Endothelial cell of umbilical vein (primary cell): ENCODE measurements around the gene TTC31. TPM values are rescaled to one million over a fixed set of nuclear protein-coding genes. Genes with fewer than 3 reads are reported as not detected.

ENCODE experiments used
- BruUV-seq: library from RNA; stranded (reverse); fragments of 400-500 nt; replicated peaks from 2 replicates; lab custom pipeline; 2021; lab: Mats Ljungman, UMichigan
- CTCF ChIA-PET: fragments of 300-600, 350-600 bp; sonication (Branson Sonifier 250); formaldehyde crosslinking; loops from one replicate; lab custom pipeline; 2021; ENCODE audit warnings: antibody characterized with exemption, inconsistent platforms; lab: Charles Lee
- POLR2A ChIA-PET: fragments of 300-600, 350-600 bp; sonication (Branson Sonifier 250); formaldehyde crosslinking; loops from one replicate; lab custom pipeline; 2021; ENCODE audit warnings: antibody characterized with exemption, inconsistent platforms; lab: Charles Lee
- DNase-seq: peaks from one replicate; pipeline ENCODE4 v3.0.0-alpha.2; 2011; ENCODE audit warnings: low read depth, low spot score
- FAIRE-seq: peaks from 2 replicates; lab custom pipeline; 2011; peaks lifted over from hg19 to GRCh38; lab: Jason Lieb, UNC
- H2AFZ ChIP-seq: 2 replicates; pipeline ENCODE4 v1.6.0; 2012; ENCODE audit warnings: low read depth, low read length, control low read depth, inconsistent platforms
- H3K27ac ChIP-seq: 2 replicates; pipeline ENCODE4 v1.5.1; 2011; ENCODE audit warnings: low read depth, mild to moderate bottlenecking, control low read depth, low read length, moderate library complexity; ENCODE audit not compliant: insufficient read depth
- H3K27me3 ChIP-seq, 2 experiments: 2 replicates each; pipeline versions ENCODE4 v1.6.0 to v1.6.1; 2011; ENCODE audit warnings: low read length in 2 of 2, mixed read lengths in 1 of 2; ENCODE audit not compliant: control insufficient read depth in 2 of 2, insufficient read depth in 2 of 2
- H3K36me3 ChIP-seq, 2 experiments: 2 replicates in 1 of 2; 3 replicates in 1 of 2; pipeline ENCODE4 v1.5.1; 2011; ENCODE audit warnings: low read length in 2 of 2, mild to moderate bottlenecking in 1 of 2, moderate library complexity in 1 of 2; ENCODE audit not compliant: control insufficient read depth in 2 of 2, insufficient read depth in 2 of 2; ENCODE audit errors: extremely low read depth in 1 of 2
- H3K4me1 ChIP-seq: 3 replicates; pipeline ENCODE4 v1.5.1; 2011; ENCODE audit warnings: mild to moderate bottlenecking, low read length; ENCODE audit not compliant: control insufficient read depth, insufficient read depth; ENCODE audit errors: extremely low read depth
- H3K4me2 ChIP-seq: 2 replicates; pipeline ENCODE4 v1.6.1; 2011; ENCODE audit warnings: low read length, control low read depth, mixed read lengths; ENCODE audit not compliant: insufficient read depth
- H3K4me3 ChIP-seq, 3 experiments: fragments of 200-600 bp in 1 of 3; sonication (generic), shearing (Covaris generic) in 1 of 3; replicated peaks in 1 of 3; 2 replicates each; pipeline ENCODE4 v1.5.1; 2011 to 2016; ENCODE audit warnings: control low read depth in 3 of 3, low read length in 3 of 3, mild to moderate bottlenecking in 2 of 3, inconsistent platforms in 1 of 3, low read depth in 1 of 3, moderate library complexity in 1 of 3; ENCODE audit not compliant: insufficient read depth in 1 of 3
- H3K79me2 ChIP-seq: 2 replicates; pipeline ENCODE4 v1.6.0; 2012; ENCODE audit warnings: low read length, inconsistent platforms; ENCODE audit not compliant: control insufficient read depth, insufficient read depth
- H3K9ac ChIP-seq: replicated peaks from 2 replicates; pipeline ENCODE3; 2011; ENCODE audit warnings: low read length, control low read depth; ENCODE audit not compliant: insufficient read depth; ENCODE audit errors: extremely low read depth
- H3K9me1 ChIP-seq: replicated peaks from 3 replicates; pipeline ENCODE4 v1.6.0; 2011; ENCODE audit warnings: mild to moderate bottlenecking, low read length; ENCODE audit not compliant: control insufficient read depth, insufficient read depth; ENCODE audit errors: extremely low read depth
- H3K9me3 ChIP-seq: replicated peaks from 2 replicates; pipeline ENCODE4 v1.5.1; 2012; ENCODE audit warnings: low read length, inconsistent platforms; ENCODE audit not compliant: control insufficient read depth, insufficient read depth
- H4K20me1 ChIP-seq: replicated peaks from 2 replicates; pipeline ENCODE3; 2011; ENCODE audit warnings: mild to moderate bottlenecking, low read length; ENCODE audit not compliant: control insufficient read depth, insufficient read depth; ENCODE audit errors: extremely low read depth
- EZH2 ChIP-seq: IDR thresholded peaks from 2 replicates; pipeline ENCODE4 v1.6.1; 2012; ENCODE audit warnings: borderline replicate concordance, low read depth, mild to moderate bottlenecking, moderate library complexity, low read length, inconsistent platforms; ENCODE audit not compliant: severe bottlenecking
- FOS ChIP-seq: IDR thresholded peaks from 2 replicates; pipeline ENCODE4 v1.6.1; 2011; ENCODE audit warnings: mild to moderate bottlenecking, low read length, moderate library complexity, borderline replicate concordance; ENCODE audit not compliant: insufficient read depth
- GATA2 ChIP-seq: IDR thresholded peaks from 2 replicates; pipeline ENCODE4 v1.7.0; 2011; ENCODE audit warnings: low read depth, mild to moderate bottlenecking, moderate library complexity, mixed read lengths, low read length; ENCODE audit not compliant: insufficient read length, insufficient read depth
- JUN ChIP-seq: IDR thresholded peaks from 2 replicates; pipeline ENCODE4 v1.6.1; 2011; ENCODE audit warnings: borderline replicate concordance, low read depth; ENCODE audit not compliant: insufficient read length, insufficient read depth
- MYC ChIP-seq: IDR thresholded peaks from one replicate; pipeline ENCODE4 v1.6.1; 2011; ENCODE audit warnings: mild to moderate bottlenecking, low read depth, low read length
- POLR2A ChIP-seq: IDR thresholded peaks from 2 replicates; pipeline ENCODE4 v1.6.1; 2012; ENCODE audit warnings: low read depth, mild to moderate bottlenecking, control low read depth, low read length
- POLR2AphosphoS5 ChIP-seq: IDR thresholded peaks from 2 replicates; pipeline ENCODE4 v1.6.1; 2012; ENCODE audit warnings: low read depth, mild to moderate bottlenecking, control low read depth, low read length, moderate library complexity; ENCODE audit not compliant: insufficient read depth
- dilution Hi-C: fragments of 300-500 bp; cut with MboI; formaldehyde crosslinking; loops from one replicate; pipeline ENCODE4 v1.15.0; 2019; ENCODE audit warnings: low sequenced_read_pairs; ENCODE audit not compliant: extremely low pct_ligation_motif_present
- intact Hi-C: fragments of 100-400 bp; cut with micrococcal nuclease; formaldehyde crosslinking; loops from one replicate; pipeline ENCODE4 v1.10.0; 2022
- polyA plus RNA-seq, 4 experiments: library from polyadenylated mRNA; depleted of rRNA in 3 of 4; stranded (reverse) in 3 of 4; unstranded in 1 of 4; fragments of >200 nt; gene quantifications; 2 replicates each; pipeline versions ENCODE4 v1.2.1 to v1.2.3, GENCODE V29; 2011 to 2012; ENCODE audit warnings: missing spikeins in 1 of 4
- total RNA-seq: library from RNA; stranded (reverse); gene quantifications from 2 replicates; pipeline ENCODE4 v1.2.3, GENCODE V29; 2021
- TF ChIP-seq, protein P1 (sequence below), 2 donors: IDR thresholded peaks; 1 replicate in 1 of 2; 2 replicates in 1 of 2; pipeline ENCODE4 v1.5.1; 2011; ENCODE audit warnings: low read length in 2 of 2, mild to moderate bottlenecking in 2 of 2, moderate library complexity in 2 of 2, control low read depth in 1 of 2, inconsistent platforms in 1 of 2, low read depth in 1 of 2; ENCODE audit not compliant: insufficient read depth in 1 of 2; ENCODE audit errors: extremely low read depth in 1 of 2
- TF ChIP-seq, protein P2 (sequence below): IDR thresholded peaks from 2 replicates; pipeline ENCODE4 v1.6.1; 2011; ENCODE audit not compliant: insufficient read depth, insufficient read length

The TTC31 gene
- total and polyA plus RNA-seq, 2 donors (not counting 3 experiments of a cell fraction or from before 2014, with no cell fraction given): 20.1 to 24.1 TPM

DNA sequence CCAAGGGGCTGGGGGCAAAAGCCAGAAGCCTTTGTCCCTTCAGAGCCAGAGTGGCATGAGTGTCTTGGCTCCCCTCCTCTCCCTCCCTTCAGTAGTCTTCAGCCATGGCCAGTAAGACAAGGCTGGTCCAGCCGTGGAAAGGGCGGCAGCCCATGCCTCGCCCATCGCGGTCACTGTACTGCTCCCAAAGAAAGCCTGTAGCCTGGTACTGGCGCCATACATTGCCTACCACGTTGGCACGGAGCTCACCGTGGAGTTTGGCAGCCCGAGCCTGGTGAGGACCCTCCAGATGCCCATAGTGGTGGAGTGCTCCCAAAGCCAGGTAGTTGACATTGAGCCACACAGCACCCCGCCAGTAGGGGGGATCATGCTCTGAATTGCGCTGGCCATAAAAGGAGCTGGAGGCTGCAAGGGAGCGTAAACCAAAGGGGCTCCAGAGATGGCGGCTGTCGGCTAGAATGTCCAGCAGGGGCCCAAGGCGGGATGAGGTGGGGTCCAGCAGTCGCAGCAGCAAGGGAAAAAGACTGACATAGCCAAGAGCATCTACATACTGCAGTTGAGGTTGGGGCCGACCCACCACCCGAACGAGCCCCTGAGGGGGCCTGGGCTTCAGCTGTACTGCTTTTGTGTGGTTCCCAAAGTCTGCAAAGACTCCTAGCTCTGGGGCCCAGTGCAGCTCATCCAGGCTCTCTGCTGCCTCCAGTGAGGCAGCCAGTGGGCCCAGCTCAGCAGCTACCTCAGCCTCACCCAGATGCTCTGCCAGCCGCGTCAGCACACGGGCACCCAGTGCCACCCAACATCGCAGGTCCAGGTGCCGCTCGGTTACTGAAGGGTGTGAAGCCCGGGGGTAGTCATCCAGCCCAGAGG, 21.5 kb upstream of the TTC31 start:
- CTCF ChIA-PET: interaction anchor here (0.6 to 1.5 kb wide), 5 partner anchors 13 to 126 kb away, joined by 4 to 8 read pairs (median 4); no protein-coding TSS in a partner anchor
- Histone ChIP-seq H3K4me3 (no peak overlapping the region), H3K9me3 (no peaks in the 10 kb centered on the region), H4K20me1 (no peaks in the 10 kb centered on the region), H3K4me1 (peaks cover 20% of the 10 kb centered on the region), H3K27me3 (no peaks in the 10 kb centered on the region), H3K36me3 (peaks cover 0 to 12% of the 10 kb centered on the region in 2 experiments), H3K4me2 (no peak overlapping the region), H3K9ac (no peak overlapping the region), H2AFZ (no peak overlapping the region), H3K27ac (no peak overlapping the region), H3K79me2 (peaks cover 17% of the 10 kb centered on the region), H3K9me1 (no peaks in the 10 kb centered on the region)
- DNase-seq (no peak), FAIRE-seq (no peak)
- TF ChIP-seq EZH2 (no peak), GATA2 (no peak), FOS (no peak), POLR2A (no peak), POLR2AphosphoS5 (no peak), MYC (no peak), JUN (no peak)
- TF ChIP-seq, protein P1, sequence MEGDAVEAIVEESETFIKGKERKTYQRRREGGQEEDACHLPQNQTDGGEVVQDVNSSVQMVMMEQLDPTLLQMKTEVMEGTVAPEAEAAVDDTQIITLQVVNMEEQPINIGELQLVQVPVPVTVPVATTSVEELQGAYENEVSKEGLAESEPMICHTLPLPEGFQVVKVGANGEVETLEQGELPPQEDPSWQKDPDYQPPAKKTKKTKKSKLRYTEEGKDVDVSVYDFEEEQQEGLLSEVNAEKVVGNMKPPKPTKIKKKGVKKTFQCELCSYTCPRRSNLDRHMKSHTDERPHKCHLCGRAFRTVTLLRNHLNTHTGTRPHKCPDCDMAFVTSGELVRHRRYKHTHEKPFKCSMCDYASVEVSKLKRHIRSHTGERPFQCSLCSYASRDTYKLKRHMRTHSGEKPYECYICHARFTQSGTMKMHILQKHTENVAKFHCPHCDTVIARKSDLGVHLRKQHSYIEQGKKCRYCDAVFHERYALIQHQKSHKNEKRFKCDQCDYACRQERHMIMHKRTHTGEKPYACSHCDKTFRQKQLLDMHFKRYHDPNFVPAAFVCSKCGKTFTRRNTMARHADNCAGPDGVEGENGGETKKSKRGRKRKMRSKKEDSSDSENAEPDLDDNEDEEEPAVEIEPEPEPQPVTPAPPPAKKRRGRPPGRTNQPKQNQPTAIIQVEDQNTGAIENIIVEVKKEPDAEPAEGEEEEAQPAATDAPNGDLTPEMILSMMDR (IDR thresholded peaks at IDR 0.05; ENCODE audit: extremely low read depth in 1 of 2, insufficient read depth in 1 of 2, low read depth in 1 of 2, low read length in 2 of 2): no peak
- TF ChIP-seq, protein P2, sequence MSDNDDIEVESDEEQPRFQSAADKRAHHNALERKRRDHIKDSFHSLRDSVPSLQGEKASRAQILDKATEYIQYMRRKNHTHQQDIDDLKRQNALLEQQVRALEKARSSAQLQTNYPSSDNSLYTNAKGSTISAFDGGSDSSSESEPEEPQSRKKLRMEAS: no peak
- dilution Hi-C loops (no loop called here), intact Hi-C loops (no loop called here)
- TSS peak; percentile 10 for BruUV-seq
- POLR2A ChIA-PET: interaction anchor here (0.5 kb wide), 1 partner anchor 9 kb away, joined by 3 read pairs; no protein-coding TSS in a partner anchor
